ENCODE data around the gene MGMT.

DNA sequence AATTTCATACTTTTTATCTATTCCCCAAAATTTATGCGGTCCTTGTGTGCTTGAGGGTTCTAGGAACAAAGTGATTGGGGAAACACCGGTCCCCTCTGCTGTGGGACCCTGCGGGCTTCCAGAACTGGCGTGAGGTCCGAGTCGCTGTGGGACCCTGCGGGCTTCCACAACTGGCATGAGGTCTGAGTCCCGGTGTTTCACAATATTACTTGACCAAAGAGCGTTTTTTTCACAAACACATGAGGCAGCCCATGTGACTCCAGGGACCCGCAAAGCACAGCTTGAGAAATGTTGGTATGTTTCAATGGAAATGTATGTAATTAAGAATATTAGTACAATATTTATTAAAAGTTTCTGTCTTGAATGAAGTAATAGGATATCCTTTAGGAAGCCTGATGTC lies 212.2 kb downstream of the MGMT start:
- no peak for TF ChIP-seq CLOCK (CRISPR knock-in tag; IDR thresholded peaks at IDR 0.05; ENCODE audit: borderline replicate concordance)
- TF ChIP-seq, protein P1, sequence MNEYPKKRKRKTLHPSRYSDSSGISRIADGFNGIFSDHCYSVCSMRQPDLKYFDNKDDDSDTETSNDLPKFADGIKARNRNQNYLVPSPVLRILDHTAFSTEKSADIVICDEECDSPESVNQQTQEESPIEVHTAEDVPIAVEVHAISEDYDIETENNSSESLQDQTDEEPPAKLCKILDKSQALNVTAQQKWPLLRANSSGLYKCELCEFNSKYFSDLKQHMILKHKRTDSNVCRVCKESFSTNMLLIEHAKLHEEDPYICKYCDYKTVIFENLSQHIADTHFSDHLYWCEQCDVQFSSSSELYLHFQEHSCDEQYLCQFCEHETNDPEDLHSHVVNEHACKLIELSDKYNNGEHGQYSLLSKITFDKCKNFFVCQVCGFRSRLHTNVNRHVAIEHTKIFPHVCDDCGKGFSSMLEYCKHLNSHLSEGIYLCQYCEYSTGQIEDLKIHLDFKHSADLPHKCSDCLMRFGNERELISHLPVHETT (CRISPR knock-in tag; conservative IDR thresholded peaks at IDR 0.05 in 1 of 2, IDR thresholded peaks at IDR 0.05 in 1 of 2), result no peak
- TF ChIP-seq CTCF (IDR thresholded peaks at IDR 0.05 in 2 of 3, conservative IDR thresholded peaks at IDR 0.05 in 1 of 3; ENCODE audit: insufficient read depth in 2 of 3, low read depth in 1 of 3, low read length in 3 of 3), result no peak
- TF ChIP-seq, protein P2, sequence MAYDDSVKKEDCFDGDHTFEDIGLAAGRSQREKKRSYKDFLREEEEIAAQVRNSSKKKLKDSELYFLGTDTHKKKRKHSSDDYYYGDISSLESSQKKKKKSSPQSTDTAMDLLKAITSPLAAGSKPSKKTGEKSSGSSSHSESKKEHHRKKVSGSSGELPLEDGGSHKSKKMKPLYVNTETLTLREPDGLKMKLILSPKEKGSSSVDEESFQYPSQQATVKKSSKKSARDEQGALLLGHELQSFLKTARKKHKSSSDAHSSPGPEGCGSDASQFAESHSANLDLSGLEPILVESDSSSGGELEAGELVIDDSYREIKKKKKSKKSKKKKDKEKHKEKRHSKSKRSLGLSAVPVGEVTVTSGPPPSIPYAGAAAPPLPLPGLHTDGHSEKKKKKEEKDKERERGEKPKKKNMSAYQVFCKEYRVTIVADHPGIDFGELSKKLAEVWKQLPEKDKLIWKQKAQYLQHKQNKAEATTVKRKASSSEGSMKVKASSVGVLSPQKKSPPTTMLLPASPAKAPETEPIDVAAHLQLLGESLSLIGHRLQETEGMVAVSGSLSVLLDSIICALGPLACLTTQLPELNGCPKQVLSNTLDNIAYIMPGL (CRISPR knock-in tag; IDR thresholded peaks at IDR 0.05), result no peak
- no peak for TF ChIP-seq KDM4B (IDR thresholded peaks at IDR 0.05; ENCODE audit: borderline replicate concordance in 2 of 2, low read depth in 1 of 2)
- no peak for TF ChIP-seq SPI1 (IDR thresholded peaks at IDR 0.05; ENCODE audit: borderline replicate concordance, low read depth, low read length)
- TF ChIP-seq ZNF274 (IDR thresholded peaks at IDR 0.05; ENCODE audit: borderline replicate concordance, low read depth, low read length), result no peak
- no peak for TF ChIP-seq U2AF1 (optimal IDR thresholded peaks at IDR 0.05; ENCODE audit: low read depth, low read length)
- TF ChIP-seq MCM7 (IDR thresholded peaks at IDR 0.05), result no peak
- no peak for TF ChIP-seq POLR2A (conservative IDR thresholded peaks at IDR 0.05)
- TF ChIP-seq TOE1 (IDR thresholded peaks at IDR 0.05; ENCODE audit: borderline replicate concordance), result no peak
- no peak for TF ChIP-seq TOE1 (CRISPR knock-in tag; IDR thresholded peaks at IDR 0.05; ENCODE audit: borderline replicate concordance, low read depth)
- no peak for TF ChIP-seq CHD2 (IDR thresholded peaks at IDR 0.05; ENCODE audit: low read depth, low read length)
- no peak for TF ChIP-seq YY1 (IDR thresholded peaks at IDR 0.05; ENCODE audit: borderline replicate concordance in 1 of 3, control insufficient read depth in 1 of 3, extremely low read depth in 1 of 3, insufficient read depth in 3 of 3, insufficient read length in 1 of 3, insufficient replicate concordance in 2 of 3, low read depth in 1 of 3, low read length in 2 of 3)
- TF ChIP-seq, protein P3, sequence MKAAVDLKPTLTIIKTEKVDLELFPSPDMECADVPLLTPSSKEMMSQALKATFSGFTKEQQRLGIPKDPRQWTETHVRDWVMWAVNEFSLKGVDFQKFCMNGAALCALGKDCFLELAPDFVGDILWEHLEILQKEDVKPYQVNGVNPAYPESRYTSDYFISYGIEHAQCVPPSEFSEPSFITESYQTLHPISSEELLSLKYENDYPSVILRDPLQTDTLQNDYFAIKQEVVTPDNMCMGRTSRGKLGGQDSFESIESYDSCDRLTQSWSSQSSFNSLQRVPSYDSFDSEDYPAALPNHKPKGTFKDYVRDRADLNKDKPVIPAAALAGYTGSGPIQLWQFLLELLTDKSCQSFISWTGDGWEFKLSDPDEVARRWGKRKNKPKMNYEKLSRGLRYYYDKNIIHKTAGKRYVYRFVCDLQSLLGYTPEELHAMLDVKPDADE (conservative IDR thresholded peaks at IDR 0.05; ENCODE audit: control insufficient read depth, low read depth, low read length), result no peak

Measured in K562 (cell line).